Dendritic cell treated with granulocyte-macrophage colony-stimulating factor and Interleukin-4, amounts not matched to agents 40 ng/mL and 50 ng/mL, for 4 days (primary cell): ENCODE data around the gene CBL.
"Not testable (repeated sequence)": the region's sequence is repeated elsewhere in the genome, so short reads cannot be mapped to it uniquely, and the experiment has no call there.

Experiments
- H3K27ac Mint-ChIP-seq: one replicate; pipeline ENCODE4 v1.8.0; 2022; ENCODE audit warnings: mild to moderate bottlenecking, mixed read lengths
- H3K27me3 Mint-ChIP-seq: one replicate; pipeline ENCODE4 v1.8.0; 2022; ENCODE audit warnings: mild to moderate bottlenecking, mixed read lengths
- H3K36me3 Mint-ChIP-seq: one replicate; pipeline ENCODE4 v1.8.0; 2022; ENCODE audit warnings: low read depth, mixed read lengths
- H3K4me1 Mint-ChIP-seq: one replicate; pipeline ENCODE4 v1.8.0; 2022; ENCODE audit warnings: low read depth, mixed read lengths
- H3K4me3 Mint-ChIP-seq: one replicate; pipeline ENCODE4 v1.8.0; 2022; ENCODE audit warnings: mild to moderate bottlenecking, moderate library complexity, mixed read lengths
- H3K9me3 Mint-ChIP-seq: one replicate; pipeline ENCODE4 v1.8.0; 2022; ENCODE audit warnings: mixed read lengths
- intact Hi-C: fragments of 100-400 bp; cut with micrococcal nuclease; formaldehyde crosslinking; loops from one replicate; pipeline ENCODE4 v1.15.0; 2022

CBL gene

DNA sequence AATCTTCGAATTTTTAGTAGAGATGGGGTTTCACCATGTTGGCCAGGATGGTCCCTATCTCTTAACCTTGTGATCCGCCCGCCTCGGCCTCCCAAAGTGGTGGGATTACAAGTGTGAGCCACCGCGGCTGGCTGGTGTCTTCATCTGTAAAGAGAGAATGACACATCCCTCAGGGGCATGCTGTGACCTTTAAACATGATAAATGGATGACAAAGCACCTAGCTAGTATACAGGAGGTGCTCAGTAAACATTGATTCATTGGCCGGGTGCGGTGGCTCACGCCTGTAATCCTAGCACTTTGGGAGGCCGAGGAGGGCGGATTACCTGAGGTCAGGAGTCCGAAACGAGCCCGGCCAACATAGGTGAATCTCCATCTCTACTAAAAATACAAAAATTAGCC, 14.9 kb upstream of the CBL start:
- H3K36me3 Mint-ChIP-seq, H3K27me3 Mint-ChIP-seq, H3K9me3 Mint-ChIP-seq, H3K27ac Mint-ChIP-seq, intact Hi-C loops, H3K4me3 Mint-ChIP-seq: not testable (repeated sequence)
- peaks cover 41% of the 10 kb centered on the region for H3K4me1 Mint-ChIP-seq

DNA sequence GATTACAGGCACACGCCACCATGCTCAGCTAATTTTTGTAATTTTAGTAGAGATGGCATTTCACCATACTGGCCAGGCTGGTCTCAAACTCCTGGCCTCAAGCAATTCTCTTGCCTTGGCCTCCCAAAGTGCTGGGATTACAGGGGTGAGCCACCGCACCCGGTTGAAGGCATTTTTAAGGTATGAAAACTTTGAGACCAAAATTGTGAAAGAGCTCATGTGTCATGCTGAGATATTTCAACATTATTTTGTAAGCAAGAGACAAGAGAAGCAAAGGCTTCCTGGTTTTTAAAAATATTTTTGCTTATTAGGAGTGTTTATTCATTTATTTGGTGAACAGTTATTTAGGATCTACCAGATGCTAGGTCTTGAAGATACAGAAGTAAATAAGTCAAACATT, 14.0 kb upstream of the CBL start:
- Mint-ChIP-seq H3K27me3 (no peaks in the 10 kb centered on the region), H3K27ac (peak overlapping the region; percentile 18), H3K4me3 (no peak overlapping the region), H3K9me3 (no peaks in the 10 kb centered on the region), H3K36me3 (no peaks in the 10 kb centered on the region), H3K4me1 (peaks cover 49% of the 10 kb centered on the region)
- intact Hi-C loops = no loop called here

DNA sequence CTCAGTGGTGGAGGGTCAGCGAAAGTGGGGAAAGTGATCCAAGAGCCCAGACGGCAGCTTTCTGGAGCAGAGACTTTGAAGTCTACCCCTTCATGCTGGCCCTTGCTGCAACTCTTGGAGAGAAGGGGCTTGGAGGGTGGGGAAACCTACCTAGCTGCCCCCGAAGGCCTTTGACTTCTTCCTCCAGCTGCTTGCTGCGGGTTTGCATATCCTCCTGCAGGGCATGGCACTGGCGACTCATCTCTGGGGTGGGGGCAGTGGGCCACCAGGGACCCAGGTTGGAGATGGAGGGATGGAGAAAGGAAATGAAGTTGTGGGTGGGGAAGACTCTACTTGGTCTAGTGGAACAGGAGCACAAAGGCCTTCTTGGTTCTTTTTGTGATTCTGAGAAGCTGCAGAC, 13.1 kb upstream of the CBL start:
- intact Hi-C loops = no loop called here
- Mint-ChIP-seq H3K36me3 (no peaks in the 10 kb centered on the region), H3K27me3 (no peaks in the 10 kb centered on the region), H3K9me3 (no peaks in the 10 kb centered on the region), H3K27ac (no peak overlapping the region), H3K4me3 (no peak overlapping the region), H3K4me1 (peaks cover 51% of the 10 kb centered on the region)

DNA sequence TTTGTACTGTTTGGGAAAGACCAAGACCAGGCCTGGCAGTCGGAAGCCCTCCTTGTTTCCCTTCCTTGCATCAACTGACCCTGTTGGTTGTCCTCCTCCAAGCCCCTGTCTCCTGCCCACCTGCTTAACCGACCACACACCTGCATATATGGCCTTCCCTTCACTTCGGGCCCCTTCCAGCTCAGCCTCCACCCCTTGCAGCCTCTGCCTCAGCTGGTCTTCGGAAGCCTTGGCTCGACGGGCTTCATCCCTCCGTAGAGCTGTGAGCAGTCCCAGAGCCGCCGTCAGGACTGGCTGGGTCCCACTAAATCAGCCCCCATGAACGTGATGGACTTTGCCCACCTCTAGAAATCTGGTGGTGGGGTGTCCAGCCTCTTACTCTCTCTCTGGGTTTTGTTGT, 12.5 kb upstream of the CBL start:
- no peaks in the 10 kb centered on the region for H3K9me3 Mint-ChIP-seq
- intact Hi-C loops = no loop called here
- no peak overlapping the region for H3K27ac Mint-ChIP-seq
- no peaks in the 10 kb centered on the region for H3K27me3 Mint-ChIP-seq
- H3K4me1 Mint-ChIP-seq = peaks cover 51% of the 10 kb centered on the region
- no peak overlapping the region for H3K4me3 Mint-ChIP-seq
- no peaks in the 10 kb centered on the region for H3K36me3 Mint-ChIP-seq

DNA sequence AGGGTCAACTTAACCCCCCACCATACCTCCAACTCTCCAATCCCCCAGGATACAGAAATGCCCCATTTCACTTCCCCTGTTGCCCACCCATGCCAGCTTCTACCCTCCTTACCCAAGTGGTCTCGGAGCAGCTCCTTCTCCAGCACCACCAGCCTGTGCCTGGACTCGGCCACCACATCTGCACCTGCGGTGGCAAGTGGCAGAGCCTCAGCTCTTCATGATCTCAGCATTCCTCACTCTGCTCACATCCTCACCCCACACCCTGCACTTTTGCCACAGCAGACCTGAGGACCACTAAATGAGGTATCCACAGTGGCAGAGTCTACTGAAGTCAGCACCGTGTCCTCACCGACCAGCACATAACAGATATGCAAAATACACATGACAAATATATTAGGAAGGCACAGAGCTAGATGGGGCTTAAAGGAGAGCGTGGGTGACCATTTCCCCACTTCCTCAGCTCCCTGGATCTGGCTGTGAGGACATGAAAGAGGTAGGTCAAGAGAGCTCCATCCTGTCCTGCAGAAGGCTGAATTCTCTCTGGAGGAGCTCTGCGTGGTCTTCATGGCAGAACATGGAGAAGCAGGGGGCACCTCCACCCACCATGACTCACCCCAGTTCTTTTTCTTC, 11.2 kb upstream of the CBL start:
- no peaks in the 10 kb centered on the region for H3K9me3 Mint-ChIP-seq
- H3K36me3 Mint-ChIP-seq = no peaks in the 10 kb centered on the region
- H3K4me1 Mint-ChIP-seq = peaks cover 51% of the 10 kb centered on the region
- H3K27me3 Mint-ChIP-seq = no peaks in the 10 kb centered on the region
- intact Hi-C loops = loop anchor here (5.0 kb wide), 1 partner anchor 48 kb away; the partner anchor contains the start of gene ABCG4
- H3K27ac Mint-ChIP-seq = no peak overlapping the region
- H3K4me3 Mint-ChIP-seq = no peak overlapping the region

DNA sequence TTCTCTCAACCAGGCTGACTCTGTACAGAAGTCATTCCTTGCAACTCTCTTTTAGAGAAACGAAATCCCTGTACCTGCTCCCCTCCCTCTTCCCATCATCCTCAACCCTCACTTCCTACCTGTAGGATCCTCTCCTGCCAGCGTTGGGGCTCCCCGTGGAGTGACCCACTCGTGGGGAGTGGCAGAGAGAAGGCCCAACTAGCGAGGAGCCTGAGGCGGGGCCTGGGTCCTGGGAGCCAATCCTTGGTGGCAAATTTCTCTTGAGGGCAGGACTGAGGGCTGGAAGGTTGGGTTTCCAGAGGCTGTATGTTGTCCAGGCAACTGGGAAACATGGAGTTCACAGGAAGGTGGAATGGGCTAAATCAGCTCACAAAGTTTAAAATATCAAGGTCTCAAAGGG, 10.5 kb upstream of the CBL start:
- no peaks in the 10 kb centered on the region for H3K36me3 Mint-ChIP-seq
- H3K4me1 Mint-ChIP-seq = peaks cover 51% of the 10 kb centered on the region
- H3K27ac Mint-ChIP-seq = peak overlapping the region; percentile 61
- intact Hi-C loops = loop anchor here (2.0 to 5.0 kb wide), 2 partner anchors 27 to 48 kb away; partner anchors contain the start of genes ABCG4 and NLRX1
- H3K4me3 Mint-ChIP-seq = no peak overlapping the region
- H3K27me3 Mint-ChIP-seq = no peaks in the 10 kb centered on the region
- no peaks in the 10 kb centered on the region for H3K9me3 Mint-ChIP-seq

DNA sequence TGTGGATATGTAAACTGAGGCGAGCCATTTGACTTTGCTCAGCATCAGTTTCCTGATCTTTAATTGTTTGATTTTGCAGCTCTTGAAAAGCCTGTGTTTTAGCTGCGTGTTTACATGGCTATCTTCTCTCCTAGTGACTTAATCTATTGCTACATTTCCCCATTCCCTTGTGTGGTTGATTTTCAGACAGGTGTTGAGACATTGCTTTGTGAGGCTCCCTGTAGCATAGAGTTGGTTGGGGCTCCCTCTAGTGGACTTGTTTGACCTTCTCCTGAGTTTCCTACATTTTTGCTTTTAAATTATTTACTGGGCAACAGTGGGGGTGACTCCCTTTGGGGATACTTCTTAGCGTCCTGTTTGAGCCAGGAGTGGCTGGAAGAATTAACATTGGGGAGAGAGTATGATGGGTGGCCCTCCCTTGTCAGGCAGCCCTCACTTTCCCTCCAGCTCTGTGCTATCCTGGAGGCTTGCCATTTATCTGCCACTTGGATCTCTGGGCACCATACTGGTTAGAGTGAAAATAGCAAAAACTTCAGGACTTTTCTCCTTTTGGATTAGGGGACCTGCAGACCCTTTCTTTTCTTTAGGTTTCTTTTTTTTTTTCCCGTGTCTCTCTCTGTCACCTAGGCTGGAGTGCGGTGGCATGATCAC, 9.2 kb upstream of the CBL start:
- Mint-ChIP-seq H3K4me1 (peaks cover 45% of the 10 kb centered on the region), H3K4me3 (no peak overlapping the region), H3K9me3 (no peaks in the 10 kb centered on the region), H3K27ac (no peak overlapping the region), H3K36me3 (no peaks in the 10 kb centered on the region), H3K27me3 (no peaks in the 10 kb centered on the region)
- intact Hi-C loops = loop anchor here (2.0 to 5.0 kb wide), 2 partner anchors 28 to 50 kb away; partner anchors contain the start of genes ABCG4 and NLRX1

DNA sequence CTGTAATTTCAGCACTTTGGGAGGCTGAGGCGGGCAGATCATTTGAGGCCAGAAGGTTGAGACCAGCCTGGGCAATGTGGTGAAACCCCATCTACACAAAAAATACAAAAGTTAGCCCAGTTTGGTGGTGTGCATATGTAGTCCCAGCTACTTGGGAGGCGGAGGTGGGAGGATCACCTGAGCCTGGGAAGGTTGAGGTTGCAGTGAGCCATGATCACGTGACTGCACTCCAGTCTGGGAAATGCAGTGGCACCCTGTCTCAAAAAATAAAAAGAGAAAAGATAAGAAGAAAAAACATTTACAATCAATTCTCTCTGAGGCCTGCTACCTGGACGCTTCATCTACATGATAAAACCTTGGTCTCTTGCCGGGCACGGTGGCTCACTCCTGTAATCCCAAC, 7.2 kb upstream of the CBL start:
- Mint-ChIP-seq H3K27me3 (no peaks in the 10 kb centered on the region), H3K36me3 (no peaks in the 10 kb centered on the region), H3K4me1 (peaks cover 33% of the 10 kb centered on the region), H3K4me3 (no peak overlapping the region), H3K27ac (no peak overlapping the region), H3K9me3 (no peaks in the 10 kb centered on the region)
- intact Hi-C loops = loop anchor here (5.0 kb wide), 1 partner anchor 52 kb away; the partner anchor contains the start of gene ABCG4

DNA sequence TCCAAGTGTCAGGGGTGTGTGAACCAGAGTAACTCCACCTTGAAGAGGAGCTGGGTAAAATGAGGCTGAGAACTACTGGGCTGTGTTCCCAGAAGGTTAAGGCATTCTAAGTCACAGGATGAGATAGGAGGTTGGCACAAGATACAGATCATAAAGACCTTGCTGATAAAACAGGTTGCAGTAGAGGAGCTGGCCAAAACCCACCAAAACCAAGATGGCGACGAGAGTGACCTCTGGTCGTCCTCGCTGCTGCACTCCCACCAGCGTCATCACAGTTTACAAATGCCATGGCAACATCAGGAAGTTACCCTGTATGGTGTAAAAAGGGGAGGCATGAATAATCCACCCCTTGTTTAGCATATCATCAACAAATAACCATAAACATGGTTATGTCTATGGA, 4.9 kb upstream of the CBL start:
- H3K27ac Mint-ChIP-seq = peak overlapping the region; percentile 63
- H3K4me3 Mint-ChIP-seq, H3K27me3 Mint-ChIP-seq, H3K9me3 Mint-ChIP-seq, intact Hi-C loops, H3K36me3 Mint-ChIP-seq: not testable (repeated sequence)
- peaks cover 36% of the 10 kb centered on the region for H3K4me1 Mint-ChIP-seq

DNA sequence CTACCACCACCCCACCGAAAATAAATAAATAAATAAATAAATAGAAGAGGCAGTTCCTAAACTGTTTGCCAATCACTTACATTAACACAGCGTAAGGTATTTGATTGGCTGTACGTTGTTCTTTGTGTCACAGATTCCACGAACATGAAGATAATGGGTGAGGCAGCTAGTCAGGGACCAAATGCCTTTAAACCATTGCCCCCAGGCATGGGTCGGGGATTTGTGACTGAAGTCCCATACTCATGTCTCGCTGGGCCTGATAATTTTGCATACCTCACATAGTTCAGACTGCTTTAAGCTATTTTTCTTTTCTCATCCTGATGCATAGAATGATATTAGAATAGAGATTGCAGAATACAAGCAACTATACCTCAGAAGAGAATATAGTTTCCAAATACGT, 3.6 kb upstream of the CBL start:
- Mint-ChIP-seq H3K27ac (no peak overlapping the region), H3K4me3 (no peak overlapping the region), H3K36me3 (peaks cover 15% of the 10 kb centered on the region), H3K27me3 (no peaks in the 10 kb centered on the region), H3K9me3 (no peaks in the 10 kb centered on the region), H3K4me1 (peaks cover 26% of the 10 kb centered on the region)
- intact Hi-C loops = no loop called here

DNA sequence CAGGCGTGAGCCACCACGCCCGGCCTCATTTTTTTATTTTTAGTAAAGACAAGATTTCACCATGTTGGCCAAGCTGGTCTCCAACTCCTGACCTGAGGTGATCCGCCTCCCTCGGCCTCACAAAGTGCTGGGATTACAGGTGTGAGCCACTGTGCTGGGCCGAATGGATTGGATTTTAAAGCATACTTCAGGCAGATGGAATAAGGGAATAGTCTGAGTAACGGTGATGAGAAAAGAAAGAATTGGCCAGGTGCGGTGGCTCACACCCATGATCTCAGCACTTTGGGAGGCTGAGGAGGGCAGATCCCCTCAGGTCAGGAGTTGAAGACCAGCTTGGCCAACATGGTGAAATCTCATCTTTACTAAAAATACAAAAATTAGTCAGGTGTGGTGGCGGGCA, 2.1 kb upstream of the CBL start:
- peak overlapping the region; percentile 61 for H3K27ac Mint-ChIP-seq
- H3K27me3 Mint-ChIP-seq = no peaks in the 10 kb centered on the region
- no peak overlapping the region for H3K4me3 Mint-ChIP-seq
- H3K9me3 Mint-ChIP-seq = no peaks in the 10 kb centered on the region
- peaks cover 30% of the 10 kb centered on the region for H3K4me1 Mint-ChIP-seq
- H3K36me3 Mint-ChIP-seq = peaks cover 18% of the 10 kb centered on the region
- intact Hi-C loops = no loop called here

DNA sequence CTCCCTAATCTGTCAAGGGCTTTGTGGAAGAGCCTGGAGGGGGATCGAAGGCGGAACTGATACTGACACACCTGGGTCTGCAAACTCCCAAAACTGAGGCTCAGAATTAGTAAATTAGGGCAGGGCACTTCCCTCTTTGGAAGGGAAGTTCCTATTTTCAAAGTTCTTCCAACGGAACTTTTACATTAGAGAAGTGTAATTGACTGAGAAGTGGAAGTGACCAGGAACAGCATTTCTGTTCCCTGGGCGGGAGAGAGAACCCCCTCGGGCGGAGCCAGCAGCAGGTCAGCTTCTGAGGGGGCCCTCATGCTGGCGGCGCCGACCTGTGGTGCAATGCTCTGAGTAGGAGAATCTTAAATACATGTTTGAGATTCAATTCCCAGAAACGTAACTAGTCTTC, 1.1 kb upstream of the CBL start:
- no peaks in the 10 kb centered on the region for H3K9me3 Mint-ChIP-seq
- peaks cover 21% of the 10 kb centered on the region for H3K36me3 Mint-ChIP-seq
- H3K27ac Mint-ChIP-seq = peak overlapping the region; percentile 94
- H3K4me1 Mint-ChIP-seq = peaks cover 40% of the 10 kb centered on the region
- no peaks in the 10 kb centered on the region for H3K27me3 Mint-ChIP-seq
- intact Hi-C loops = loop anchor here (5.0 kb wide), 1 partner anchor 98 kb away; the partner anchor contains the start of gene C2CD2L
- peak overlapping the region; percentile 91 for H3K4me3 Mint-ChIP-seq

DNA sequence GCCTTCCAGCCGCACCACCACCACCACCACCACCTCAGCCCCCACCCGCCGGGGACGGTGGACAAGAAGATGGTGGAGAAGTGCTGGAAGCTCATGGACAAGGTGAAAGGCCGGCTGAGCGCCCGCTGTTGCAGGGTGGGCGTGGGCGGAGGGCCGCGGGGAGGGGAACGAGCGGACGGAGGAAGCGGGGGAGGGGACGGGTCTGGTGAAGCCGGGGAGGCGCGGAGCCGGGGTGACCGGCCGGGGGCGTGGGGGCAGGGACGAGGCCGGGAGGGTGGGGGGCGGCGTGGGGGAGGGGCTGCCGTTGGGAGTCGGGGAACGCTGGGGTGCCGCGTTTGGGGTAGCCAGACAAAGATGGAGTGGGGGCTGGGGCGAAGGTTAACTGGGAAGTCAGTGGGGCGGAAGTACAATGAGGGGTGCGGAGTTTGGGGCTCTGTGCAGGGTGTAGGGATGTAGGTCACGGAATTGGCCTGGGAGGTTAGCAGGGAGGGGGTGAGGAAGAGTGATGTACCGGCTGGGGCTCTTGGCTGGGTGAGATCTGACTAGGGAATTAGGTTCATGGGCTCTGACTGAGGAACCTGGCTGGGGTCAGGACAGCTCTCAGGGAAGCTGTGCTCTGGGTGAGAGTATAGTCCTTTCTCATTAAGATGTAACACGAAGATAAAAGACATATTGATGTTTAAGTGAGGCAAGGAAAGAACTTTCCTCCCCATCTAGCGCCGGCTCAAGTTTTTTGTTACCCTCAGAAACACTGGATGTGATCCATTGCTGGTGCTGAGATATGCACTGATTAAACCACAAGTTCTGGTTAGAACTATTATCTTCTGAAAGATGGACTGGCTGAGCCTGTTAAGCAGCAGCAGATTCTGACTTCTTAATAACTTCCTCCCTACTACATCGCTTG, 624 bp downstream of the CBL start:
- H3K4me3 Mint-ChIP-seq = peak overlapping the region; percentile 91
- peaks cover 45% of the 10 kb centered on the region for H3K4me1 Mint-ChIP-seq
- H3K36me3 Mint-ChIP-seq = peaks cover 21% of the 10 kb centered on the region
- peak overlapping the region; percentile 94 for H3K27ac Mint-ChIP-seq
- H3K9me3 Mint-ChIP-seq = no peaks in the 10 kb centered on the region
- no peaks in the 10 kb centered on the region for H3K27me3 Mint-ChIP-seq
- intact Hi-C loops = loop anchor here (5.0 kb wide), 1 partner anchor 99 kb away; the partner anchor contains the start of gene C2CD2L
